T follicular helper cell (primary cell): ENCODE measurements around the gene GJA10.

ENCODE experiments used
- DNase-seq: peaks from one replicate; pipeline ENCODE4 v3.0.0-alpha.2; 2020; ENCODE audit warnings: low read depth

Gene GJA10

GRCh38 chr6:89944826-89945407, 50.6 kb downstream of the GJA10 start:
- no peak for DNase-seq
